MM.1S (cell line): Measurements from ENCODE around the gene ZBTB7C.

Experiments used
- DNase-seq: peaks from one replicate; pipeline ENCODE4 v3.0.0-alpha.2; 2015
- H2AFZ ChIP-seq: fragments of 300-600 bp; sonication (generic); 2 replicates; pipeline ENCODE4 v1.6.0; 2016; ENCODE audit warnings: antibody characterized with exemption, low read length
- H3F3A ChIP-seq: fragments of 300-600 bp; sonication (generic); 2 replicates; pipeline ENCODE4 v1.6.1; 2016; ENCODE audit warnings: mild to moderate bottlenecking, antibody characterized with exemption, low read length, moderate library complexity, mixed read lengths; ENCODE audit not compliant: insufficient read depth
- H3K27ac ChIP-seq: fragments of 300-600 bp; sonication (generic); 2 replicates; pipeline ENCODE4 v1.5.1; 2016; ENCODE audit warnings: mild to moderate bottlenecking, low read length
- H3K27me3 ChIP-seq: fragments of 300-600 bp; sonication (generic); replicated peaks from 2 replicates; pipeline ENCODE4 v1.6.0; 2016; ENCODE audit warnings: low read length; ENCODE audit not compliant: insufficient read depth
- H3K36me3 ChIP-seq: fragments of 300-600 bp; sonication (generic); replicated peaks from 2 replicates; pipeline ENCODE4 v1.6.1; 2016; ENCODE audit warnings: mild to moderate bottlenecking, low read length, mixed read lengths; ENCODE audit not compliant: insufficient read depth
- H3K4me1 ChIP-seq: fragments of 300-600 bp; sonication (generic); 2 replicates; pipeline ENCODE4 v1.6.1; 2016; ENCODE audit warnings: low read length, mixed read lengths
- H3K4me2 ChIP-seq: fragments of 300-600 bp; sonication (generic); 2 replicates; pipeline ENCODE4 v1.6.0; 2016; ENCODE audit warnings: low read depth, low read length
- H3K4me3 ChIP-seq: fragments of 300-600 bp; sonication (generic); 2 replicates; pipeline ENCODE4 v1.5.1; 2016; ENCODE audit warnings: low read length, mixed read lengths
- H3K79me2 ChIP-seq: fragments of 300-600 bp; sonication (generic); 2 replicates; pipeline ENCODE4 v1.6.1; 2016; ENCODE audit warnings: mixed run types, low read length, mixed read lengths
- H3K9ac ChIP-seq: fragments of 300-600 bp; sonication (generic); 2 replicates; pipeline ENCODE4 v1.6.1; 2016; ENCODE audit warnings: low read length, mixed read lengths
- H3K9me2 ChIP-seq: fragments of 300-600 bp; sonication (generic); replicated peaks from 2 replicates; pipeline ENCODE4 v1.6.1; 2016; ENCODE audit warnings: mild to moderate bottlenecking, low read length, mixed read lengths; ENCODE audit not compliant: insufficient read depth
- H3K9me3 ChIP-seq: fragments of 300-600 bp; sonication (generic); replicated peaks from 2 replicates; pipeline ENCODE4 v1.6.1; 2016; ENCODE audit warnings: mild to moderate bottlenecking, low read length, mixed read lengths; ENCODE audit not compliant: insufficient read depth
- H4K20me1 ChIP-seq: fragments of 300-600 bp; sonication (generic); 2 replicates; pipeline ENCODE4 v1.6.1; 2016; ENCODE audit warnings: mild to moderate bottlenecking, low read length, moderate library complexity, mixed read lengths; ENCODE audit not compliant: insufficient read depth
- CTCF ChIP-seq: fragments of 300-600 bp; sonication (generic); IDR thresholded peaks from 2 replicates; pipeline ENCODE4 v1.5.1; 2016; ENCODE audit warnings: antibody characterized with exemption, low read length, mixed read lengths
- EZH2 ChIP-seq: fragments of 300-600 bp; sonication (generic); optimal IDR thresholded peaks from 2 replicates; pipeline ENCODE3; 2017; ENCODE audit warnings: low read depth, mild to moderate bottlenecking, antibody characterized with exemption, low read length, mixed read lengths
- EZH2phosphoT487 ChIP-seq: fragments of 300-600 bp; sonication (generic); IDR thresholded peaks from 2 replicates; pipeline ENCODE4 v1.6.1; 2018; ENCODE audit warnings: antibody characterized with exemption, low read length

ZBTB7C gene

DNA sequence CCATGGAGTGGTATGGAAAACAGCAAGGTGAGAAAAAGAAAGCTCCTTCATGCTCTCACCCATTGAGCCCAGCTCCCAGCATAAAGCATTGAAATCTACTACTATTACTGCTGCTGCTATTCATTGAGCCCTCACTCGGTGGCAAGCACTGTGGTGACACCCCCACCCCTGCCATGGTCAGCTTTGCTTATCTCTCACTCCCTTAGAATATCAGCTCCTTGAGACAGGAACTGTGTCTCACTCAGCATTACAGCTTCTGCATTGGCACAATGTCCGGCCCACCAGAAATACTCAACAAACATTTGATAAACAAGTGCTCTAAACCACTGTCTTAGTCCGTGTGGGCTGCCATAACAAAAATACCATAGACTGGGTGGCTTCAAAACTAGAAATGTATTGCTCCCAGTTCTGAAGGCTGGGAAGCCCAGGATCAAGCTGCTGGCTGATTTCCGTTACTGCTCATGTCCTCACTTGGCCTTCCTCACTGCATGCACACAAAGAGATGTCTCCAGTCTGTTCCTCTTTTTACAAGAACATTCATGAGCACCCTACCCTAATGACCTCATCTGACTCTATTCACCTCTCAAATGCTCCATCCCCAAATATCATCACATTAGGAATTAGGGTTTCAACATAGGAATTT, 116.3 kb downstream of the ZBTB7C start:
- no peaks in the 10 kb centered on the region for H3K79me2 ChIP-seq
- no peak for DNase-seq
- no peak overlapping the region for H3K27ac ChIP-seq
- no peaks in the 10 kb centered on the region for H3K27me3 ChIP-seq
- H3K9me3 ChIP-seq, result no peaks in the 10 kb centered on the region
- no peak for TF ChIP-seq CTCF
- TF ChIP-seq EZH2phosphoT487, result no peak
- no peak for TF ChIP-seq EZH2
- H3K4me1 ChIP-seq, result no peaks in the 10 kb centered on the region
- H3K4me2 ChIP-seq, result no peak overlapping the region
- H3F3A ChIP-seq, result no peaks in the 10 kb centered on the region
- H3K9ac ChIP-seq, result no peak overlapping the region
- no peaks in the 10 kb centered on the region for H3K36me3 ChIP-seq
- no peaks in the 10 kb centered on the region for H3K9me2 ChIP-seq
- H3K4me3 ChIP-seq, result no peak overlapping the region
- H4K20me1 ChIP-seq, result no peaks in the 10 kb centered on the region
- no peak overlapping the region for H2AFZ ChIP-seq

- H3K27ac ChIP-seq, result no peak overlapping the region
- H3K9ac ChIP-seq, result no peak overlapping the region
- no peaks in the 10 kb centered on the region for H4K20me1 ChIP-seq
- H2AFZ ChIP-seq, result no peak overlapping the region
- no peak for DNase-seq
- H3F3A ChIP-seq, result no peaks in the 10 kb centered on the region
- H3K27me3 ChIP-seq, result no peaks in the 10 kb centered on the region
- no peaks in the 10 kb centered on the region for H3K79me2 ChIP-seq
- no peak overlapping the region for H3K4me2 ChIP-seq
- H3K9me3 ChIP-seq, result no peaks in the 10 kb centered on the region
- no peaks in the 10 kb centered on the region for H3K4me1 ChIP-seq
- no peak for TF ChIP-seq EZH2phosphoT487
- TF ChIP-seq EZH2, result no peak
- no peak for TF ChIP-seq CTCF
- H3K36me3 ChIP-seq, result no peaks in the 10 kb centered on the region
- no peak overlapping the region for H3K4me3 ChIP-seq
- H3K9me2 ChIP-seq, result no peaks in the 10 kb centered on the region
These were observed 117.0 kb downstream of the ZBTB7C start for GRCh38 chr18:48292229-48292628.

DNA sequence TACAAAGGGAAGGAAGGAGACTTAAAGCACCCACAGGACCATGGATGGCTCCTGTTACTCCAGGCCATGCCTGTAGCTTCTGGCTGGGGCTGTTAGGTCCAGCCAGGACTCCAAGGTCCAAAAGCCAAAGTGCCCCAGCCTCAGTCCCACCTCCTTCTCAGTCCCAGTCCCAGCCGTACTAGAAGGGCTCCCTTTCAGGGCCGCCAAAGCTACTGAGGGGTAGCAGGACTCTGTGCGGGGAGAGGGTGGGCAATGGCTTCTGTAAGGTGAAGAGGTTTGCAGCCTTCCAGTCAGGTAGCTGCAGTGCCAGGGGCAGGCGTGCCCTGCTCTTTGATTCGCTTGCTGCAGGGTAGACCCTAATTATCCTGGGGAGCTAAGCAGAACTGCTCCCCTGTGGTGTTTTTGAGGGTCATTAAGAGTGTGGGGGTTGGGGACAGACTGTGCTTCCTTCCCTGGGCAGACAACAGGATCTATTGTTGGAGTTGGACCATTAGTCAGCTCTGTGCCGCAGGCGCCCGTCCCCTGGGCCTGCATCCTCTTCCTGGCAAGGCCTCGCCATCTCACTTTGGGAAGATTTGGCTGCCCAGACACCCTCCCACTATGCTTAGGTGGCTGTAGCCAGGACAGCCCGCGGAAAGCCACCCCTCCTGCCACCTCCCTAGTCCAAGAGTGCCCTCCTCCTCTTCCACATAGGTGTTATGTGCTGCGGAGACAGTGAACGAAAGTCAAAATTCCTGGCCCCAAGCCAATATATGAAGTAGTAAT, 118.8 kb downstream of the ZBTB7C start:
- no peak overlapping the region for H3K9ac ChIP-seq
- no peaks in the 10 kb centered on the region for H3K4me1 ChIP-seq
- H3K27me3 ChIP-seq, result no peaks in the 10 kb centered on the region
- no peaks in the 10 kb centered on the region for H3K79me2 ChIP-seq
- H4K20me1 ChIP-seq, result no peaks in the 10 kb centered on the region
- no peak for TF ChIP-seq EZH2phosphoT487
- no peak for TF ChIP-seq EZH2
- no peak for TF ChIP-seq CTCF
- no peak overlapping the region for H3K4me3 ChIP-seq
- H3K4me2 ChIP-seq, result no peak overlapping the region
- H2AFZ ChIP-seq, result no peak overlapping the region
- H3K36me3 ChIP-seq, result no peaks in the 10 kb centered on the region
- no peak for DNase-seq
- no peaks in the 10 kb centered on the region for H3K9me3 ChIP-seq
- H3K9me2 ChIP-seq, result no peaks in the 10 kb centered on the region
- no peak overlapping the region for H3K27ac ChIP-seq
- H3F3A ChIP-seq, result no peaks in the 10 kb centered on the region
